ENCODE results near the gene PDE4DIP.
"Not testable (repeated sequence)": the region's sequence is repeated elsewhere in the genome, so short reads cannot be mapped to it uniquely, and the experiment has no call there.

Gene PDE4DIP

DNA sequence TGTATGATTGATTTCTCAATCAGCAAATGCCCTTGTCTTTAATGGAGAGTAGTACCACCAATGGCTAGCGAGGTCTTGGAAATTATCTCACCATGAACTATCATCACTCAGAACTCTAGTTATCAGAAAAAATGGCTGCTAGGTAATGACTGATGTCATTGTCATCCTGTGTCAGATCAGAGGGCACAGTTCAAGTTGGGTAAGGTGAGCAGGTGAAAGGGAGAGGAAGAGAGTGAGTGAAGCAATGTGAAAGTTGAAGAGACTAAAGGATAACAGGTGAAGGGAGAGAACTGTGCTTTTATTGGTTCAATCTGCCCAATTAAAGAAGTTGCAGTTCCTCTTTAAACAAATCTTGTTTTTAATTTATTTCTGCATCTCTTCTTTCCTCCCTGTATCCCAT lies 76.8 kb downstream of the PDE4DIP start:
- DNase-seq, result not testable (repeated sequence)

DNA sequence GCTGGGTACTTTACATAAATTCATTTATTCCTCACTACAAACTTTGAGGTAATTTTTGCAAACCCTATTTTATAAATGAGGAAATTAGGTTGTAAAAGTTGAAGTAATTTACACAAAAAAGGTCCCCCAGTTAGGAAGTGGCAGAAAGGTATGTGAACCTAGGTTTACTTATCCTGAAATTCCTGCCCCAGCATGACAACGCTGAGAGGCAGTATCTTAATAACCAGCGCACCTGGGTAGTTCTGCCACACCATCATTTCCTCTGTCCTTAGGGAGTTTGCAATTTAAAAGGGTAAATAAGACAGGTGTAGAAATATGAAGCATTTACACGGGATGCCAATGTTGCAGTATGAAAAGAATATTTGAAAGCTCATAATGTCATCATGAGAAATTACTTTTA lies 79.6 kb downstream of the PDE4DIP start:
- DNase-seq, result not testable (repeated sequence)

DNA sequence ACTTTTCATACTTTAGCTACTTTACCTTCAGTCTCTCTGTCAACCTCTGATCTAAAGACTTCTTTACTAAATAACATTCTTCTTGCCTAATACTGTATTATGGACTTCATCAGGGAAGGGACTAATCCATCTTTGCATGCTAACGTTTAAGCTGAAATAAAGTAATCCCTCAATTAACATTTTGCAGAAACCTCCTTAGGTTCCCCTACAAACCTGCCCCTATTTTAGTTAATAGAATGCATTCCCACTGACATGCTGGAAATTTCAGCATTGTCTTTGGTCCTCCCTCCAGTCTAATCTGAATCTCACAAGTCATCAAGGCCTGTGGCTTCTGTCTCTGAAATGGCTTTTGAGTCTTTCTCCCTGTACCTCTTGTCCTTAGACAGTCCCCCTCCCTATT lies 83.4 kb downstream of the PDE4DIP start:
- not testable (repeated sequence) for DNase-seq

DNA sequence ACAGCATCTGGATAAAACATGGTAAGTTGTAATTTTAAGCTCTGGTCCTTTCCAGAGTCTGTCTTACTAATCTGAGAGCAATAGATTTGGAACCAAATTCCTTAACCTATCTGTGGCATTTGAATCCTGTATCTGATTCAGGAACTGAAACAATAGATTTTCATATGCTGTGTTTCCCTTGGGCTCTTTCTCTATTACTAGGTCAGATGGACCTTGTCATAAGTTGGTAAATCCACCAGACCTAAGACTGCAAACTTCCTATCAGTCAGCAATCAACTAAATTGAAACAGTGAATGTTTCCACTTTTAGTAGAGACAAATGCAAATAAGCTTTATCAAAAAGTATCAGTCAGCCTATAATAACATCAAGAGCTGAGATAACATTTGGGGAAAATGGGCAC lies 85.0 kb downstream of the PDE4DIP start:
- DNase-seq, result not testable (repeated sequence)

DNA sequence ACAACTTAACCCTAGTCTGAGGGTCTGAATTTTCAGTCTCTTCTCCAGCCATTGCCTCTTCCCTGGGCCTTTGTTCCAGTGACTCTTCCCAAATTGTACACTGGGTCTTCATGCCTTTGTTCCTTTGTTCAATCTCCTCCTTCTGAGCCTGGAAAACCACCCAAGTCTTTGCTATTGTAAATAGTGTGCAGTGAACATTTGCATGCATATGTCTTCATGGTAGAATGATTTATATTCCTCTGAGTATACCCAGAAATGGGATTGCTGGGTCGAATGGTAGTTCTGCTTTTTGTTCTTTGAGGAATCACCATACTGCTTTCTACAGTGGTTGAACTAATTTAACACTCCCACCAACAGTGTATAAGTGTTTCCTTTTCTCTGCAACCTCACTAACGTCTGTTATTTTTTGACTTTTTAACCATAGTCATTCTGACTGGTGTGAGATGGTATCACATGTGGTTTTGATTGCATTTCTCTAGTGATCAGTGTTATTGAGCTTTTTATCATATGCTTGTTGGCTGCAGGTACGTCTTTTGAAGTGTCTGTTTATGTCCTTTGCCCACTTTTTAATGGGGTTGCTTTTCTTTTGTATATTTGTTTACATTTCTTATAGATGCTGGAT lies 91.3 kb downstream of the PDE4DIP start:
- not testable (repeated sequence) for DNase-seq

DNA sequence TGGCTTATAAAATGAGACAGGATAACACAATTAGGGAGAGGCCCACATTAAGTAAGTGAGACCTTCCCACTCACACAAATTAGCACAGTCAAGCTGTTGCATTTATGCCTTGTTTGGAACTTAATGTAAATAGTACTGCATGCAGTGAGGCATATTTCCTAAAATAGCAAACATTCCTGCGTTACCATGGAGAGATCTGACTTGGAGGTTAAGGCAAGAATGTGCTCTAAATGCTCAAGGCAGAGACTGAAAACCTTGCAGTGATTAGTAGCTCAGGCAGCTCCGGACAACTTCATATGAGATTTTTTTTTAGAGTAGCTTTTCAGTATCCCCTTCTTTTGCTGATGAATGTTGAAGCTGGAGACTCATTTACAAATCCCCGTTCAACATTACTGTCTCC lies 98.7 kb downstream of the PDE4DIP start:
- not testable (repeated sequence) for DNase-seq

DNA sequence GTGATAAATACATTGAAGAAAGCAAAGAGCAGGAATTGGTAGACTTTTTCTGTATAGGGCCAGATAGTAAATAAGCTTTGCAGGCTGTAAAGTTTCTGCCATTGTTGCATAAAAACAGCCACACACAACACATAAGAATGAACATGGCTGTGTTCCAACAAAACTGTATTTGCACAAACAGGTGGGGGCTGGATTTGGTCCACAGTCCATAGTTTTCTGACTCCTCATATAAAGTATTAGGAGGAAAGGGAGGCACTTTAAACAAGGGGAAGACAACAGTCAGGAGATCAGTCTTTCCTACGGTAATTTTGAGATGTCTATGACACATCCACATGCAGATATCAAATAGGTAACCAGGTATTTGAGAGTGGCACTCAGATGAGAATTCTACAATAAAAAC lies 100.9 kb downstream of the PDE4DIP start:
- not testable (repeated sequence) for DNase-seq

DNA sequence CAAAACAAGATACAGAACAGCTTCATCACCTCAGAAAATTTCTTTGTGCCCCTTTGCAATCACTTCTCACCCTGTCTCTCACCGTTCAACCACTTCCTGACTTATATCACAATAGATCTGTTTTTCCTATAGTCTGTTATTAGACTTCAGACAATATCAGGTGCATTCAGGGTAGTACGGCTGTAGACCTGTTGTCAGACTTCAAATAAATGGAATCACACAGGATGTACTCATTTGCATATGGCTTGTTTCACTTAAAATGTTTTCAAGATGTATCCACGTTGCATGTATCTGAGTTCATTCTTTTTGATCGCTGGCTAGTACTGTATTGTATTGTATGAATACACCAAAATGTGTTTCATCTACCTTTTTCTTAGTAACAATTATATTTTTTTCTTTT lies 104.5 kb downstream of the PDE4DIP start:
- not testable (repeated sequence) for DNase-seq

DNA sequence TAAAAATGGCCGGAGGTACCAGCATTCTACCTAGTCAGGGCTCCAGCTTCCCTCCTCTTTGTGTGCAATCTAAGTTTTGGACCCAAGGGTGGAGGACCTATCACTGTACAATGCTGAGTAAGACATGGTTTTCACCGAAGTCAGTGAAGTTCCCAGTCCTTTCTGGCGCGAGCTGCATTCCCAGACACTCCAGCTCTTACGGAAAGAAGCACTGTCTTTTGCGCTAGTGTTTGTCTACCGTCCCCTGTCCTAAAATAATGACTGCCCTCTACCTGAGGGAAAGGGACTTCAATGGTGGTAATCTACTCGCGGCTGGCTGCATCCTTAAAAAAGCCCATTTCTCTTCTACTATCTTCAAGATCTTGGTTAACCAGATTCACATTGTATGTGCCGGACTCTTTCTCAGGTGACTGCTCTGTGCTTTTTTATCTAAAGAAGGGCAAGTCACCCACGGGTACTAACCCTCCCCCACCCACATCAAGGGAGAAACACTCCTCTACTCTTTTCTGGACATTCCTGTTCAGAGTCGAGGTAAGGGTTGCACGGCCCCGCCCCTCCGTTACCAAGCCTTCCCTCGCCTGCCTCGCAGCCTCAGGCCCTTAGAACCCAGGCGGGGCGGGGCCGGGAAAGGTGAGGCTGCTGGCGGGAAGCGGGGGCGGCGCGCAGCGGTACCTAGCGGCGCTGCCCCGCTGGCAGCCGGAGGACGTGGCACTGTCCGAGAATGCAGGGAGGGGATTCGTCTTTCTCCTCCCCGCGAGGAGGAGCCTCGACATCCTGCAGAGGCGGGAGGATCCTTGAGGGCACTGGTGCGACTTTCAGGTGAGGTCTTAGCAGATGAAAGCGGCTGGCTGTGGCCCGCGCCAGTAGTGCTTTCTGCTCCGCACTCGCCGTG lies 107.4 kb downstream of the PDE4DIP start:
- peak; percentile 72 for DNase-seq

DNA sequence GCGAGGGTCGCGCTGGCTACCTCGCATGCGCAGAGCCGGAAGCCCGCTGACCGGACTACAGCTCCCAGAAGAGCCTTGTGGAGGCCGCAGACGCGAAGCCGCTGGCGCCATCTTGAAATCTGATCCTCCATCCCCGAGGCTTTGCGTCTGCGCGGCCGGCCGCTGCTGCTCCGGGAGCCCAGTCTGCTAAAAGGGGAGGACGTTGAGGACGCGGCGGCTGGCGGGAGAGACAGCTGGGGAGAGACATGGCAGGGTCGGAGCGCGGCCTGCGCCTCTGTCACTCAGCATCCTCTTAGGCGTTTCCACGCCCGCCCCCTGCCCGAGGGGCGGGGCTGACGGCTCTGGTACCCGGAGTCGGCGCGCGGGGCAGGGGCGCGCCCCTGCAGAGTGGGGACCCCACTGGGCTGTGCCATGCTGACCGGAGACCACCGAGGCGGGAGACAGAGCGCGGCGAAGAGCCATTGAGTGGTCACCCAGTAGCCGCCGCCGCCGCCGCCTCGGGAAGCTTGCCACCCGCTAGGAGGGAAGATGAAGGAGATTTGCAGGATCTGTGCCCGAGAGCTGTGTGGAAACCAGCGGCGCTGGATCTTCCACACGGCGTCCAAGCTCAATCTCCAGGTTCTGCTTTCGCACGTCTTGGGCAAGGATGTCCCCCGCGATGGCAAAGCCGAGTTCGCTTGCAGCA lies 108.2 kb downstream of the PDE4DIP start:
- peak; percentile 75 for DNase-seq

DNA sequence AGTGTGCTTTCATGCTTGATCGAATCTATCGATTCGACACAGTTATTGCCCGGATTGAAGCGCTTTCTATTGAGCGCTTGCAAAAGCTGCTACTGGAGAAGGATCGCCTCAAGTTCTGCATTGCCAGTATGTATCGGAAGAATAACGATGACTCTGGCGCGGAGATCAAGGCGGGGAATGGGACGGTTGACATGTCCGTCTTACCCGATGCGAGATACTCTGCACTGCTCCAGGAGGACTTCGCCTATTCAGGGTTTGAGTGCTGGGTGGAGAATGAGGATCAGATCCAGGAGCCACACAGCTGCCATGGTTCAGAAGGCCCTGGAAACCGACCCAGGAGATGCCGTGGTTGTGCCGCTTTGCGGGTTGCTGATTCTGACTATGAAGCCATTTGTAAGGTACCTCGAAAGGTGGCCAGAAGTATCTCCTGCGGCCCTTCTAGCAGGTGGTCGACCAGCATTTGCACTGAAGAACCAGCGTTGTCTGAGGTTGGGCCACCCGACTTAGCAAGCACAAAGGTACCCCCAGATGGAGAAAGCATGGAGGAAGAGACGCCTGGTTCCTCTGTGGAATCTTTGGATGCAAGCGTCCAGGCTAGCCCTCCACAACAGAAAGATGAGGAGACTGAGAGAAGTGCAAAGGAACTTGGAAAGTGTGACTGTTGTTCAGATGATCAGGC lies 108.8 kb downstream of the PDE4DIP start:
- DNase-seq, result peak; percentile 15

DNA sequence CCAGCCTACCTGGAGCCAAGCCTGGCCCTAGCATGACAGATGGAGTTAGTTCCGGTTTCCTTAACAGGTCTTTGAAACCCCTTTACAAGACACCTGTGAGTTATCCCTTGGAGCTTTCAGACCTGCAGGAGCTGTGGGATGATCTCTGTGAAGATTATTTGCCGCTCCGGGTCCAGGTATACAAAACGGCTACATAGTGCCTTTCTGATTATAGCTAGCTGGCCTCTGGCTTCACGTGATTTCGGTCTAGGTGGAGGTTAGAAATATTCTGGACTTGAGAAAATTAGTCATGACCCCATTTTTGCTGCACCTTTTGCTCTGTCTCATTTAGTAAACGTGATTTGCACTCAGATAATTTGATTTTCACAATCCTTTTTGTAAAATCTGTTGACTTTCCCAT lies 109.5 kb downstream of the PDE4DIP start:
- DNase-seq, result not testable (repeated sequence)

DNA sequence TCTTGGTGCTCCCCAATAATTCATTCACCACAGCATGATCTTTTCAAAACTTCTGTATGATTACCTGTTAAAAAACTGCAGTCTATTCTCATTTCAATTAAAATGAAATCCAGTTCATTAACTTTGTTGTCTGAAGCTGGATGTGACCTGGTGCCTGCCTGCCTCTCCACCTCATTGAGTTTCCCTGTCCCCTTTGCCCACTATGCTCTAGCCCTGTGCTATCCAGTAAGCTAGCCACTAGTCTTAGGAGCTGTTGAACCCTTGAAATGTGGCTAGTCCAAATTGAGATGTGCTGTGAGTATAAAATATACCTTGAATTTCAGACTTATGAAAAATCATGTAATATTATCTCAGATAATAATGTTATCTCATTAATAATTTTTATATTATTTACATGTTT lies 114.1 kb downstream of the PDE4DIP start:
- not testable (repeated sequence) for DNase-seq

DNA sequence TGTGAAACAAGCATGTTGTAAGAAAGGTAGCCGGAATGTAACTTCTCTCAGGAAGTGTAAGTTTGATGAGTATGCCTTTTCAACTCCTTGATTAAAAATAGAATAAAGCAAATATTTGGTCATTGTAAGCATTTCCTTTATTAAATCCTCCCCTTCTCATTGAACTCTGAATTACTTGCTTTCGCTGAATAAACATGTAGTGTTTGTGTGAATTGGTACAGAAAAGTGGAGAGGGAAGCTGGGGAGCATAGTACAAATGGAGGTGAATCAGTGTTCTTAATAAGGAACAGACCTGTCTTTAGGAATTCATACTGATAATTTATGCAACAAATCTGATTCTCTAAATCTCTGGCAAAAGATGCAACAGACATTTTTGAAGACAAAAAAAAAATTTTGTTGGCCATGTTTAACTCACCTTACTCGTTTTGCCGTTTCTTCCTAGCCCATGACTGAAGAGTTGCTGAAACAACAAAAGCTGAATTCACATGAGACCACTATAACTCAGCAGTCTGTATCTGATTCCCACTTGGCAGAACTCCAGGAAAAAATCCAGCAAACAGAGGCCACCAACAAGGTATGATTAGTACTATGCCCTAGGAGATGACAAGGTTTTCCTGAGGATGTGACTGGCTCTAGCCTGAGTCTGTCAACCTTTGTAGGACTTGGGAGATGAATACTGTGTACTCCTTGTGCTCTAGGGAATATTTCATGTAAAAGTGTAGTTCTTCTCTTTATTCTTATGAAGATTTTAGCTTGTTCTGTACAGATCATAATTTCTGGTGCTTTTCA lies 116.2 kb downstream of the PDE4DIP start:
- not testable (repeated sequence) for DNase-seq

DNA sequence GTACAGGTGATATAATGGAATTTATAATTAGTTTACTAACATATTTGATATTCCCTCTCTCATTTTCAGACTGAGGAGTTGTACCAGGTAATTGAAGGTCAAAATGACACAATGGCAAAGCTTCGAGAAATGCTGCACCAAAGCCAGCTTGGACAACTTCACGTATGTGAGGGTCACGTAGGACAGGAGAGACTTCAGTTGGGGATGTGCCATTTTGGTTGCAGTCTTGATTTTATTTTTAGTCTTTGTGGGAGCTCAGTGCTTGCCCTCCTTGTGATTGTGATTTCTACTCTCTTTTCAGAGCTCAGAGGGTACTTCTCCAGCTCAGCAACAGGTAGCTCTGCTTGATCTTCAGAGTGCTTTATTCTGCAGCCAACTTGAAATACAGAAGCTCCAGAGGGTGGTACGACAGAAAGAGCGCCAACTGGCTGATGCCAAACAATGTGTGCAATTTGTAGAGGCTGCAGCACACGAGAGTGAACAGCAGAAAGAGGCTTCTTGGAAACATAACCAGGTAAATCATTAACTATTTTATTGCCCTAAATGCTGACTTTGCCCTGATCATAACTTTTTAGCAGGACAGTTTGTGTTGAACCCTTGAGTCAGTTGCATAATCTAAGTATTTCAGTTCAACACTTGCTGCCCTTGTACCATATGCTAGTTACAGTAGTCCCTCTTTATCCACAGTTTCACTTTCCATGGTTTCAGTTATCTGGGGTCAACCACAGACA lies 118.1 kb downstream of the PDE4DIP start:
- DNase-seq, result not testable (repeated sequence)

DNA sequence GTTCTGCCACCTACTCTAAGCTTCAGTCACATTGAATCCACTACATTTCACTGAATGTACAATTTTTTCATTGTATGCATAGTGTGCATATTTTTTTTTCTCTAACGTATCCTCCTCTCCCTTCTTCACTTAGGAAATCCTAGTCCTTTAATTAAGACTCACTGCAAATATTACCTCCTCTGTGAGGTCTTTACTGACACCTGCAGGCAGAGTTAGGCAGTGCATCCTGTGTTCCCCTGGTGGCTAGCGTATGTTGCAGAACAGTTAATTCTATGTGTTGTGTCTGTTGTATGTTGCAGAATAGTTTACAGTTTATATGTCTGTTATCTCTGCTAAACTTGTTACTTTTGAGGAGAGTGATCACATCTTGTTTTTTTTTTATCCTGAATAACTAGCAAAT lies 121.9 kb downstream of the PDE4DIP start:
- DNase-seq, result not testable (repeated sequence)

DNA sequence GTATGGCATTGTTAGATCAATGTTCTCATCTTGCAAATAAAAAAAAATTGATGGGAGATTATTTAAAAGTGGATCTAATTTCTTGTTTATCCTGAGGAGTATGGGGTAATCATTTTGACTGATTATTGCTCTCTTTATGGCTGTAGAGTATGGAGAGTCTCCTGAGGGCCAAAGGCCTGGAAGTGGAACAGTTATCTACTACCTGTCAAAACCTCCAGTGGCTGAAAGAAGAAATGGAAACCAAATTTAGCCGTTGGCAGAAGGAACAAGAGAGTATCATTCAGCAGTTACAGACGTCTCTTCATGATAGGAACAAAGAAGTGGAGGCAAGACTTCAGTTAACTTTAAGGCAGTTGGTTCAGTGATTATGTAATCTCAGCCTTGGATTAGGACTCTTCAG lies 123.4 kb downstream of the PDE4DIP start:
- not testable (repeated sequence) for DNase-seq

DNA sequence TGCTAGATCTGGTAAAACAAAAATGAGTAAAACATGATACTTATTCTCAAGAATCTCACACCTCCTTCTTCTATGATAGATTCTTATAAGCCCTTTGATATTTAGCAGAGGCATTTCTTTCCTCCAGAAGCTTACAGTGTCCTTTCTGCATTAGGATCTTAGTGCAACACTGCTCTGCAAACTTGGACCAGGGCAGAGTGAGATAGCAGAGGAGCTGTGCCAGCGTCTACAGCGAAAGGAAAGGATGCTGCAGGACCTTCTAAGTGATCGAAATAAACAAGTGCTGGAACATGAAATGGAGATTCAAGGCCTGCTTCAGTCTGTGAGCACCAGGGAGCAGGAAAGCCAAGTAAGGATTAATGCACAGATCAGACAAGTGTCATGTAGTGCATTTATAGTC lies 124.5 kb downstream of the PDE4DIP start:
- not testable (repeated sequence) for DNase-seq

DNA sequence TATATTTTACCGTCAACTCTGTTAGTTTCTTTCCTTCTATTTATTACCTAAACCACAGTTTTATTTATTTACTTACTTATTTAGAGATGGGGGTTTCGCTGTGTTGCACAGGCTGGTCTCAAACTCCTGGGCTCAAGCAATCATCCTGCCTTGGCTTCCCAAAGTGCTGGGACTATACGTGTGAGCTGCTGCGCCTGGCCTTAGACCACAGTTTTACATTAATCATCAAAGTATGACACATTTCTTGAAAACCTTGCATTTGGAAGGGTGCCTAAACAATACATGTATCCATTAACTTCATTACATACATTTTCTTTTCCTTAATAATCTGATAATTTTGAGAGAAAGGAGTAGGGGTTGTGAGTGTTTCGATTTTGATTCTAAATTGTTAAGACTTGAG lies 124.9 kb downstream of the PDE4DIP start:
- DNase-seq, result not testable (repeated sequence)

DNA sequence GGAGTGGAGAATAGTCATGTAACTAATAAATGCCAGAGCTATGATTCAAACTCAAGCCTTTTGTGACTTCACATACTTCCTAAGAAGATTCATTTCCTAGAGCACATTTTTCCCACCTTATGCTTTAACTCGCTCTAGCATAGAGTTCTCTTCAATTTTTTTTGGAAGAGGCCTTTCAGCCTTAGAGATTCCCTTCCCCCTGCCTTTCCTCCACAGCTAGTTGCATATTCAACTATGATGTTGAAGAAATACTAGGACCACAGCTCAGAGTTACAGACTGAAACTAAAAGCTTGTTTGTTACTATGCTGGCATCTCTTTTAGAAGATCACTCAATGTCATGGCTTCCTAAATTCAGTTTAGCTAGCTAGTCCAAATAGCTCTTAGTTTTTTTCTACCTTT lies 131.2 kb downstream of the PDE4DIP start:
- not testable (repeated sequence) for DNase-seq

DNA sequence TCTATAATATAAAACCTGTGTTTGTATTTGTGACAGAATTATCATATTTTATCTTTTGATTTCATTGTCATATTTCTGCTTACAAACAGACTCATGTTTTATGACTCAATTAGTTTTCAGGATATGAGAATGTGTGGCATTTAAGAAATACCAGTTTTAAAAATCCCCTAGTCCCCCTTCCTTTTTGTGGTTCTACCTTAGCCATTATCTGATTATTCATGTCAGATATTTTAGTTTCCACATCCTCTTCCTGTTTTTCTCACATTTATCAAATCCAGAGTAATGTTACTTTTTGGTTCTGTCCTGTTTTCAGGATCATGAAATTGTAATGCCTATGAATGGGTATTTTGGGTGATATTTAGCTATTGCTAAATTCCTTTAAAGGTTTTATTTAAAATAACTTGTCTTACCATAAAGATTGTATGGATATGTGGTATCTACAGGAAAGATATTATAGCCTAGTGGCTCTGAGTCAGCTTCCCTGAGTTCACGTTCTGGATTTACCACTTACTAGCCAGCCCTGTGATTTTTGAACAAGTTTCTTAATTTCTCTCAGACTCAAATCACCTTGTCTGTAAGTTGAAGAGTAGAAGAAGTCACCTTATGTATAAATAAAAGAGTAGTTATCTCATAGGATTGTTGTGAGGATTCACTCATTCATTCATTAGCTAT lies 131.8 kb downstream of the PDE4DIP start:
- not testable (repeated sequence) for DNase-seq

Data from activated CD4-positive, alpha-beta T cell treated with anti-CD3 and anti-CD28 coated beads for 48 hours (primary cell).